Measurements from ENCODE around the gene CDRT15L2. TPM values are rescaled to one million over a fixed set of nuclear protein-coding genes. Genes with fewer than 3 reads are reported as not detected.
A peak's percentile ranks its signal among the peaks of the same experiment; 100 is the strongest.
"Not testable (repeated sequence)": the region's sequence is repeated elsewhere in the genome, so short reads cannot be mapped to it uniquely, and the experiment has no call there.

The CDRT15L2 gene
- total RNA-seq = not detected in 3 replicates

DNA sequence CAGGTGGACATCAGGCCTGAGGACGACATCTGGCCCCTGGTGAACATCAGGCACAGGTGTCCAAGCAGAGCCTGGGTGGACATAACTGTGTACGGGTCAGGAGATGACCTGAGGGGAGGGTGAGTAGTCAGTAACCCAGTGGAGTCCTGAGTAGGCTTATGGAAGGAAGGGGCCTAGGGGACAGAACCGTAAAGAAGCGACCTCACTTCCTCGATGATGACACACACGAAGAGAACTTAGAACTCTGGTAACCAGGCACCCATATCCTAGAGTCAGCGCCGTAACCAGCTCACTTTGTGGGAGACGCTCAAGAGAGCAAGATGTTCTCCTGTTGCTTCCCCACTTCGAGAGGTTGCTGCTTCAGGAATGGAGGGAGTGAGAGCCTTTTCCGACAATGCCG is at the start of gene CDRT15L2:
CDRT15L2 (plus strand) TSS at position 301 of the 400 bp plus-strand sequence; CDS start at position 321, 20 bp downstream.
- not testable (repeated sequence) for H3K4me3 Mint-ChIP-seq; H3K4me1 Mint-ChIP-seq; DNase-seq (ENCODE audit: low spot score in 2 of 2, unreplicated experiment in 2 of 2); H3K9me3 Mint-ChIP-seq; H3K27ac Mint-ChIP-seq; H3K27me3 Mint-ChIP-seq (ENCODE audit: low read depth); H3K36me3 Mint-ChIP-seq

DNA sequence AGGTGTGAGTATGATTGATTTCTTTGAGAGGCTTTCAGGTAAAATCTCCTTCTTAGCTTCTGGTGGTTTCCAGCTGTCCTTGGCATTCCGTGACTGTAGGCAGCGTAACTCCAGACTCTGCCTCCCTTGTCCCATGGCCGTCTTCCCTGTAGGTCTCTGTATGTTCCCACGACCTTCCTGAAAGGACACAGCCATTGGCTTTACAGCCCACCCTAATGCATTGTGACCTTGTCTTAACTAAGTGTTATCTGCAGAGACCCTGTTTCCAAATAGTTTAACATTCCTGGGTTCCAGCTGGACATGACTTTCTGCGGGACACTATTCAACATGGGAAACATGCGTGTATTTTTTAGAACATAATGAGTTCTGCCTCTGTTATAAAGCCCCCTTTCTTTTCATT is 49.4 kb upstream of the CDRT15L2 start:
- H3K36me3 Mint-ChIP-seq; H3K9me3 Mint-ChIP-seq; H3K27me3 Mint-ChIP-seq (ENCODE audit: low read depth); DNase-seq (ENCODE audit: low spot score in 2 of 2, unreplicated experiment in 2 of 2): not testable (repeated sequence)
- Mint-ChIP-seq H3K27ac (peak overlapping the region; percentile 64), H3K4me1 (peaks cover 15% of the 10 kb centered on the region), H3K4me3 (peak overlapping the region; percentile 83)

DNA sequence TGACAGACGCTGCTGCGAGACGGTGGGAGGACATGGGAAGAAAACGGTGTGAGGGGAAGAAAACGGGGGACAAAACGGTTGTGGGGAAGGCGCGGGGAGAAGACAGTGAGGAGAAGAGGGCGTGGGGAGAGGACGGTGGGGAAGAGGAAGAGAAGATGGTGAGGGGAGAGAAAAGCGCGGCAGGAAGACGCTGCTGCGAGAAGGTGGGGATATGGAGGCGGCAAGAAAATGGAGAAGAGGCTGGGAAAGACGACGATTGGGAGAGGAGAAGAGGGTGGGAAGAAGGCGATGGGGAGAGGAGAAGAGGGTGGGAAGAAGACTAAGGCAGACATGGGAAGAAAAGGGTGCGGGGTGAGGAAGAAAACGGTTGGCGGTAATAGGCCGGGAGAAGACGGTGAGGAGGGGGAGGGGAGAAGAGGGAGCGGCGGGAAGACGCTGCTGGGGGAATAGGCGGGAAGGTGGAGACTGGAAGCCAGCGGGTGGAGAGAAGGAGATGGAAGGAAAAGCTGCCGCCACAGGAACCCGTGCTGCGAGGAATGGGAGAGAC is 46.9 kb upstream of the CDRT15L2 start:
- Mint-ChIP-seq H3K27ac (peak overlapping the region; percentile 91), H3K4me3 (peak overlapping the region; percentile 80), H3K4me1 (peaks cover 17% of the 10 kb centered on the region)
- H3K9me3 Mint-ChIP-seq; DNase-seq (ENCODE audit: low spot score in 2 of 2, unreplicated experiment in 2 of 2); H3K27me3 Mint-ChIP-seq (ENCODE audit: low read depth); H3K36me3 Mint-ChIP-seq: not testable (repeated sequence)

DNA sequence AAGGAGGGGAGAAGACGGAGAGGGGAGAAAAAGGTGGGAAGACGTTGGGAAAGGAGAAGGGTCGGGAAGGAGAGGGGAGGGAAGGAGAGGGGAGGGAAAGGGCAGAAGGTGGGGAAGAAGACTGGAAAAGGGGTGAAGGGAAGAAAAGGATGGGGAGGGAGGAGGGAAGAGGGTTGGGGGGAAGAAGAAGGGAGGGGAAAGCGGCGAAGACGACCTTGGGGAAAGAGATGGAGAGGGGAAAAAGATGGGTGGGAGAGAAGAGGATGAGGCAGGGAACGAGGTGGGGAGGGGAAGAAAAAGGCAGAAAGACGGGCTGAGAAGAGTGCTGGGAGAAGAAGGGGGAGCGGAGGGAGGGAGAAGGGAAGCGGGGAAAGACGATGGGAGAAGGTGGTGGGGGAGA is 46.3 kb upstream of the CDRT15L2 start:
- DNase-seq (ENCODE audit: low spot score in 2 of 2, unreplicated experiment in 2 of 2); H3K36me3 Mint-ChIP-seq; H3K9me3 Mint-ChIP-seq; H3K27me3 Mint-ChIP-seq (ENCODE audit: low read depth): not testable (repeated sequence)
- Mint-ChIP-seq H3K4me3 (peak overlapping the region; percentile 80), H3K27ac (peak overlapping the region; percentile 81), H3K4me1 (peaks cover 17% of the 10 kb centered on the region)

DNA sequence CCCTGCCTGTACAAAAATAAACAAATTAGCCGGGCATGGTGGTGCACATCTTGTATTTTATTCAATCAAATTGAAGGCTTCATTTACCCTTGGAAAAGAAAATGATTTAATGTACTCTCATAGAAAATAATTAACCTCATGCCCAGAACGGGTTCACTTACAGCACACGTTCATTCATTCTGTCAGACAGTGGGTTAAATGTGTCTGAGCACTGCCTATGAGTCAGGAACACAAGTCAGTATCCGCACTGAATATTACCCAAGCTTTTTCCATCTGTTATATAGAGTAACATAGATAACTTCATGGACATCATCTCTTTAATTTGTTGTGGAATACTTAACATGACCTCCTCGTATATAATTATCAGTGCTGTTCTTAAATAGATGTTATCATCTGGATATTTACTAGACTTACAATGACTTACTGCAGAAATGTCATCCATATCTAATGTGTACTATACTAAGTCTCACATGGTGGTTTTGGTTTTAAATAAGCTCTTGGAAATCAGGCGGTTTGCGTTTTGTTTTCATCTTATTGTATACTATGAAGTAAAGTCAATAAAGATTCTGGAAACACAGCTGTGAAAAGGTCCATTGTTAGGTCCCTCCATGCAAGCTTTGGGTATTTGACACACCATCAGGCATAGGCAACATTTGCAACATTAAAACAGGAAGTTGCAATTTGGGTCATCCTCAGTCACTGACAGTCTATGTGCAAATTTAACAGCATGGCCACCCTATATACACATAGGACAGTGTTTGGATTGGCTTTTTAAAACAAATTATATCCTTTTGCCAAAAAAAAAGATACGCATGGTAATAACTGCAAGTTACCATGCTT is 44.6 kb upstream of the CDRT15L2 start:
- not testable (repeated sequence) for H3K36me3 Mint-ChIP-seq; H3K27me3 Mint-ChIP-seq (ENCODE audit: low read depth); H3K9me3 Mint-ChIP-seq; DNase-seq (ENCODE audit: low spot score in 2 of 2, unreplicated experiment in 2 of 2); H3K27ac Mint-ChIP-seq
- Mint-ChIP-seq H3K4me3 (peak overlapping the region; percentile 34), H3K4me1 (peaks cover 17% of the 10 kb centered on the region)

DNA sequence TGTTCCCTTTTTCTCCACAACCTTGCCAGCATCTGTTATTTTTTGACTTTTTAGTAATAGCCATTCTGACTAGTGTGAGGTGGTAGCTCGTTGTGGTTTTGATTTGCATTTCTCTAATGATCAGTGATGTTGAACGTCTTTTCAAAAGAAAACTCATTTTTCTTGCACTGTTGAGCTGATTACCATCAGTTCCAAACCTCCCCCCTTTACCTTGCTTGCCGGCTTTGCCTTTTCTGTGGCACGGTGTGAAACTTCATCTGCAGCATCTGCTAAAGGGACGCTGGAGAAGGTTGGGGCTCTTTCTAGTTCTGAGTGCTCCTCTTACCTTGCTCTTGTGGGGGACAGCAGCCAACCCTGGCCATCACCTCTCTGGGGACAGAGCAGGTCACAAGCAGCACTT is 39.1 kb upstream of the CDRT15L2 start:
- not testable (repeated sequence) for H3K27ac Mint-ChIP-seq; H3K27me3 Mint-ChIP-seq (ENCODE audit: low read depth); H3K36me3 Mint-ChIP-seq; H3K4me3 Mint-ChIP-seq; DNase-seq (ENCODE audit: low spot score in 2 of 2, unreplicated experiment in 2 of 2); H3K9me3 Mint-ChIP-seq; H3K4me1 Mint-ChIP-seq

DNA sequence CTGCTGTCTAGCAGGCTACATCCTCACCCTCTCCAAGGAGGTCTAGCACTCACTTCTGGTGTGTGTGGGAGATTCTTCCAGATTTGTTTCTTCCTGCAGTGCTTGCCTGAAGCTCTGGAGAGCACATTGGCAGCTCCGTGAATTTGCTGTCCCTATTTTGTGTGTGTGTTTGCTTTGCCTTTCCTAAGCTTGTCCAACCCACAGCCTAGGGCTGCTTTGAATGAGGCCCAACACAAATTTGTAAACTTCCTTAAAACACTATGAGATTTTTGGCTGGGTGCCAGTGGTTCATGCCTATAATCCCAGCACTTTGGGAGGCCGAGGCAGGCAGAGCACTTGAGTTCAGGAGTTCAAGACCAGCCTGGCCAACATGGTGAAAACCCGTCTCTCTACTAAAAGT is 38.7 kb upstream of the CDRT15L2 start:
- not testable (repeated sequence) for DNase-seq (ENCODE audit: low spot score in 2 of 2, unreplicated experiment in 2 of 2); H3K36me3 Mint-ChIP-seq; H3K27ac Mint-ChIP-seq; H3K9me3 Mint-ChIP-seq; H3K4me3 Mint-ChIP-seq; H3K27me3 Mint-ChIP-seq (ENCODE audit: low read depth); H3K4me1 Mint-ChIP-seq

DNA sequence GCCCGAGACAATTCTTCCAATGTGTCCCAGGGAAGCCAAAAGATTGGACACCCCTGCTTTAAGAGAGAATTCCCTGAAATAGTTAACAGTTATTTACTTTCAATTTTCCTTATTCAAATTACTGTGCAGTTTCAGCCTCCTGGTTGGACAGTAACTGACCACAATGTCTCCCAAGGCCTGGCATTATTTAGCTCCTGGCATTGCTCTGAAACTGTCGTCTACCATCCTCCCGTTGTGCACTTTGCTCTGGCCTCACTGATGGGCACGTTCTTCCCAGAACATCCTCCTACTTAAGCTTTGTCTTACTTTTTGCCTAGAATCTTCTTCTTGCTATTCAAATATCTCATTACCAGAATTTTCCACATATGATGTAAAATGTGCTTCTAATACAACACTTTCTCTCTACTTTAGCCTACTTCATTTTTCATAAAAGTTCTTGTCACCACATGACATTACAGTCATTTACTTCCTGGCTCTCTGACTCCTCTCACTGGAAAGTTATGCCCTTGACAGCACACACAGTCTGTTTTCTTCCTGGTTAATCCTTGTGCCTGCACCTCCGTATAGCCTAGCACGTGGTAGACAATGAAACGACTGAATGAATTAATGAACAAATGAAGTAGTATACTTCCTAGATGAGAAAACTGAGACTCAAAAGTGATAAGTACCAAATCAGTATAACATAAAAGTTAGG is 37.5 kb upstream of the CDRT15L2 start:
- not testable (repeated sequence) for DNase-seq (ENCODE audit: low spot score in 2 of 2, unreplicated experiment in 2 of 2); H3K27ac Mint-ChIP-seq; H3K36me3 Mint-ChIP-seq; H3K9me3 Mint-ChIP-seq; H3K4me1 Mint-ChIP-seq; H3K4me3 Mint-ChIP-seq; H3K27me3 Mint-ChIP-seq (ENCODE audit: low read depth)

DNA sequence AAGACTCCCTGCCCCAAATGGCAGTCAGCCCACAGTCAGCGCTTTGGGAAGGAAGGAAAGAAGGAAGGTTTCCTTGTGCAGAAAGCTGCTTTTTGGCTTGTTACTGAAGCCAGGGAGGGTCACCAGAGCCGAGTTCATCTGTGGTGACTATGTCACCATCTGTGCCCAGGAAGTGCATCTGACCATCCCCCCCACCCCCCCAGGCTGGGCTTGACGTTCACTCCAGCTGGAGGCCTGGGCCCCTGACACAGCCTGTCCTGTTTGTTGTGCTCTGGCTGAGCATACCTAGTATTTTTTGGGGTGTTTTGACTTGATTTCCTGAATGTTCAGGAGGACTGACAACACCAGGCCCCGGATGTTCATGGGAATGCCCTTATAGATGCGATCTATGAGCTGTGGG is 31.6 kb upstream of the CDRT15L2 start:
- H3K4me3 Mint-ChIP-seq; H3K4me1 Mint-ChIP-seq; DNase-seq (ENCODE audit: low spot score in 2 of 2, unreplicated experiment in 2 of 2); H3K9me3 Mint-ChIP-seq; H3K27me3 Mint-ChIP-seq (ENCODE audit: low read depth); H3K36me3 Mint-ChIP-seq; H3K27ac Mint-ChIP-seq: not testable (repeated sequence)

DNA sequence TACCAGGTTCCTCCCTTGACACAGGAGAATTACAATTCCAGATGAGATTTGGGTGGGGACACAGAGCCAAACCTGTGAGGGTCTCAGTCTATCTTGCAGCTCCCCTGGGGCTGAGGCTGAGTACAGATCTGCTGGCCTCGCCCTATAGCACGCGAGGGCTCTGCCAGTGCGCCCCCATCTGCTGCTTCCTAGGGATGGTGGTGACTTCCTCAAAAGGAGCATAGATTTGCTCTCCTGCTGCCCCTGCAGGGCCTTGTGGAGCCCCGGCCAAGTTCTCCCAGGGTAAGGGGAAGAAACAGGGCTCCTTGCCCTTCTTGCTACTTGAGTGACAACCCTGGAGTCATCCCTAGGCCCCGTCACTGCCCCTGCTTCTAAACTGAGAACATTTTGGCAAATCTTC is 26.6 kb upstream of the CDRT15L2 start:
- H3K27me3 Mint-ChIP-seq (ENCODE audit: low read depth); H3K4me1 Mint-ChIP-seq; H3K36me3 Mint-ChIP-seq; H3K4me3 Mint-ChIP-seq; DNase-seq (ENCODE audit: low spot score in 2 of 2, unreplicated experiment in 2 of 2); H3K9me3 Mint-ChIP-seq; H3K27ac Mint-ChIP-seq: not testable (repeated sequence)

DNA sequence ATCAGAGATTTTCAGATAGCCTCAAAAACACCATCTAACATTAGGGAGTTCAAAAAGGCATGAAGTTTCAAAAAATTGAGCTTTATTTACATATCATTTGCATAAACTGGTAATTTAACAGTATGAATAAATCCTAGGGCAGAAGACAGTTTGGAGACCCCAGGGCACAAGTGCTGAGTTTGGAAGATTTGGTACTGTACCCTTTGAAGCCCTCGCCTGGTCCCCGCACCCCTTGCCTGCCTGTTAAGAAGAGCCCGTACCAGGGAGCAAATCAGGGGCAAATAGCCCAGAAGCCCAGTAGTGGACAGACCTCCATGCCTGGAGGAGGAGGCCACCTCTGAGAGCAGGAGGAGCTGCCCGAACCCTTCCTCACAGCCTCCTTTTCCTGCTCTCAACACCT is 24.8 kb upstream of the CDRT15L2 start:
- H3K27ac Mint-ChIP-seq; H3K9me3 Mint-ChIP-seq; H3K4me3 Mint-ChIP-seq; H3K27me3 Mint-ChIP-seq (ENCODE audit: low read depth); DNase-seq (ENCODE audit: low spot score in 2 of 2, unreplicated experiment in 2 of 2); H3K4me1 Mint-ChIP-seq; H3K36me3 Mint-ChIP-seq: not testable (repeated sequence)

DNA sequence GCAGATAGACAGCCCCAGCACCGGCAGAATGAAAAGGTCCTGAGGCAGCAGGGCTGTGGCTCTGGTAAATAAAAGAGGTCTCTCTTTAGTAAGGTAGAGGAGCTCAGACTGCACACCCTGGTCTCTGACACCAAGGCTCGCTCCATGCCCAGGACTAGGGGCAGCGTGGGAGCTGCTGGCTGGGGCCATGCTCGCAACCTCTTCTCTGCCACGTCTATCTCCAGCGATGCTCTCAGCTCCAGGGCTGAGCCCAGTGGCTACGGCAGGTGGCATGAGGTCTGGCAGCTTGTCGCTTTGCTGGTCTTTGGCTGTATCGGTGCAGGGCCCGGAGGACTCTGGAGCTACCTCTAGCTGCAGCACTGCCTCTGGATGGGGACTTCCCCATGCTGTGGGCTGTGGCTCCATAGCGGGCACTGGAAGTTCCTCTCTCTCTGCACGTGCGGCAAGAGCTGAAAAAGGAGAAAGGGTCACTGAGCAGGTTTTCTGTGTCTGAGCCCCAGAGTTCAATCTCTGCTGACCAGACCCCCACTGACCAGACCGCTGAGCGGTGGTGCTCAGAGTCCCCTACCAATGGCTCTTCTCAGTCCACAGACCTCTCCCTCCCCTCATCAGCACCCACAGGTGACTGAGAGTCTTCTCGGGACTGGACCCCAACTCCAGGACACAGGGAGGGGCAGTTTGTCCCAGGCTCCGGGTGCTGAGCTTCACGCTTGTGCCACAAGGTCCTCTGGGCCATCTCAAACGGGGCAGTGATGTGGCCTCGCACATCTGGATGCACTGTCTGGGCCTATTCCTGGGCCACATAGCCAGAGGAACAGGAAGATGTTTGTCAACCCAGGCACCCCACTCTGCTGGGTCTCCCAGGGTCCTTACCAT is 24.2 kb upstream of the CDRT15L2 start:
- H3K27ac Mint-ChIP-seq; H3K9me3 Mint-ChIP-seq; H3K36me3 Mint-ChIP-seq; H3K4me1 Mint-ChIP-seq; H3K27me3 Mint-ChIP-seq (ENCODE audit: low read depth); DNase-seq (ENCODE audit: low spot score in 2 of 2, unreplicated experiment in 2 of 2); H3K4me3 Mint-ChIP-seq: not testable (repeated sequence)

DNA sequence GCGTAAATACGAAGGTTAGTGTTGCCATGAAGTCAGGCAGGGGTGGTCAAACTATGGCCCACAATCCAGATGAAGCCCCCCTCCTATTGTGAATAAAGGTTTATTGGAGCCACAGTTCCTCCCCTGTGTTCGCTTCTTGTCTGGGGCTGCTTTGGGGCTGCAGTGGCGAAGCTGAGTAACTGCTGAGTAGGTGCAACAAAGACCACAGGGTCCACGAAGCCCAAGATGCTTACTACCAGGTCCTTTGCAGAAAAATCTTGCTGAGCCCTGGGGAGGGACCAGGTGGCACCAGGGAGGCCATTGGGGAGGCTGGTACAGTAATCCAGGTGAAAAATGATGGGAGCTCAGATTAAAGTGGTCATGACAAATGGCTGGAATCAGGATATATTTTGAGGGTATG is 21.4 kb upstream of the CDRT15L2 start:
- DNase-seq (ENCODE audit: low spot score in 2 of 2, unreplicated experiment in 2 of 2); H3K4me1 Mint-ChIP-seq; H3K27me3 Mint-ChIP-seq (ENCODE audit: low read depth); H3K36me3 Mint-ChIP-seq; H3K4me3 Mint-ChIP-seq; H3K9me3 Mint-ChIP-seq; H3K27ac Mint-ChIP-seq: not testable (repeated sequence)
